Prostate gland (tissue), 2 donors: ENCODE results near the gene SFTA2. TPM values are rescaled to one million over a fixed set of nuclear protein-coding genes. Genes with fewer than 3 reads are reported as not detected.
"Not testable (repeated sequence)": the region's sequence is repeated elsewhere in the genome, so short reads cannot be mapped to it uniquely, and the experiment has no call there.

ENCODE experiments used
- DNase-seq: peaks from one replicate; pipeline ENCODE4 v3.0.0-alpha.2; 2019; ENCODE audit warnings: low spot score
- H3K27ac ChIP-seq, 2 donors: fragments of 200-600 bp; sonication (generic); 2 replicates each; pipeline ENCODE4 v1.5.1; 2017 to 2019
- H3K27me3 ChIP-seq: fragments of 200-600 bp; sonication (generic); replicated peaks from 2 replicates; pipeline ENCODE4 v1.5.1; 2019; ENCODE audit not compliant: insufficient read depth
- H3K36me3 ChIP-seq, 2 donors: fragments of 200-600 bp; sonication (generic); 1 replicate in 1 of 2; 2 replicates in 1 of 2; pipeline versions ENCODE4 v1.5.1 to v1.8.1; 2017 to 2019
- H3K4me1 ChIP-seq: fragments of 200-600 bp; sonication (generic); replicated peaks from 2 replicates; pipeline ENCODE4 v1.5.1; 2019
- H3K4me3 ChIP-seq, 2 donors: fragments of 200-600 bp; sonication (generic); 2 replicates each; pipeline ENCODE4 v1.5.1; 2017 to 2019
- H3K9me3 ChIP-seq: fragments of 200-600 bp; sonication (generic); 2 replicates; pipeline ENCODE4 v1.5.1; 2017
- CTCF ChIP-seq, 4 experiments: fragments of 200-600 bp in 2 of 4; fragments of 450-650 bp in 2 of 4; sonication (generic) in 2 of 4; IDR thresholded peaks; 1 replicate in 3 of 4; 2 replicates in 1 of 4; pipeline ENCODE4 v1.5.1; 2016 to 2019; ENCODE audit warnings: antibody characterized with exemption in 4 of 4, mild to moderate bottlenecking in 2 of 4, moderate library complexity in 2 of 4
- POLR2A ChIP-seq: fragments of 450-650 bp; IDR thresholded peaks from one replicate; pipeline ENCODE4 v1.6.1; 2016; ENCODE audit warnings: antibody characterized with exemption, mild to moderate bottlenecking
- POLR2AphosphoS5 ChIP-seq: sonication (generic); formaldehyde crosslinking; IDR thresholded peaks from one replicate; pipeline ENCODE4 v1.6.1; 2017; ENCODE audit warnings: antibody characterized with exemption
- WGBS: methylation state at CpG from one replicate; pipeline ENCODE4 v1.1.5; 2018; 5-methylcytosine and 5-hydroxymethylcytosine counted together
- intact Hi-C: fragments of 100-400 bp; cut with DNase I; formaldehyde crosslinking; loops from one replicate; pipeline ENCODE4 v1.14.2; 2022
- total RNA-seq, 2 donors: library from RNA; depleted of rRNA; stranded (reverse); fragments of >200 nt; gene quantifications; one replicate each; pipeline ENCODE4 v1.1.0, GENCODE V29; 2016

The SFTA2 gene
- total RNA-seq, 2 donors from 2014 or later: not detected

GRCh38 chr6:30914854-30915590 is 16.9 kb downstream of the SFTA2 start:
- H3K4me1 ChIP-seq: peaks cover 11% of the 10 kb centered on the region
- H3K36me3 ChIP-seq: peaks cover 0 to 11% of the 10 kb centered on the region in 2 donors
- H3K27me3 ChIP-seq: no peaks in the 10 kb centered on the region
- 41% methylated on average over 17 of the region's 17 CpGs for WGBS
- no peaks in the 10 kb centered on the region for H3K9me3 ChIP-seq
- DNase-seq: no peak
- intact Hi-C loops: loop anchor here (5.0 kb wide), 1 partner anchor 162 kb away; no protein-coding TSS in a partner anchor
- peak overlapping the region; percentile 42 to 52 for H3K4me3 ChIP-seq
- peak overlapping the region; percentile 91 to 92 for H3K27ac ChIP-seq
- TF ChIP-seq CTCF (IDR thresholded peaks at IDR 0.05): no peak
- no peak for TF ChIP-seq POLR2AphosphoS5
- no peak for TF ChIP-seq POLR2A

DNA sequence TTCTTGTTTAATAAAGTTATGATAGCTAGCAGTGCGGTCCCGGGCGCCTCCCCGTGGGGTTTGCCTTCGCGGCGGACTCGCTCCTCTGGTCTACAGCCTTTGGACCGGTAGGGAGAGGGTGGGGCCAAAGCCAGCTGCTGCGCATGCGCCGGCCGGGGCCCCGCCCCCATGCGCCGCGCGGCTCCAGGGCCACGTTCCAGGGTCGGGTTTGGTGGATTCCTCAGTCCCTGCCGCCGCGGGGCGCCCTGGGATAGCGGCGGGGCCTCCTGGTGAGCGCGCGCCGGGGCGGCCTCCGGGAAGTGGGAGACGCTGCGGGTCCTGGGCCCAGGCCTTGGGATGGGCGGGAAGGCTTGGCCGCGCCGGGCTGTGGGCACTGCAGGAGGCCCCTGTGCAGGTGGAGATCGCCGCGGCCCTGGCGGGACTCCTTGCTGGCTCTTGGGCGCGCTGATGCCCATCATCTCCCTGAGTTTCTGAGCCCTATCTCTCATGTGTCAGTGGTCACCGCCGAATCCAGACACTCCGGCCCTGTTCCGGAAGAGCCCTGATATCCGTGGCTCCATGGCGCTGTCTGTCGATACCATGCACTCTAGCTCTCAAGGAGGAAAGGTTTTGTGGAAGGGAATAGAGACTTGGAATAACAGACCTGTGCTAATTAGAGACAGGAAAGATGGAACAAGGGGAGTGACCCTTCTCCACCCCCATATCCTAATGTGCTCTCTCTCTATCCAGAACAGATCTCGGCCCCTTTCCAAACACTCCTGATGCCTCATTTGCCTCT is 17.7 kb downstream of the SFTA2 start, which contains the start of gene VARS2:
Gene VARS2, plus strand, starts transcription at position 163 of the 778 bp plus-strand sequence. Its CDS starts 599 bp downstream, at position 762.
- Histone ChIP-seq H3K27ac (peak within 1 kb of the TSS; percentile 91 to 92), H3K4me1 (peaks cover 11% of the 10 kb centered on the region), H3K27me3 (no peaks in the 10 kb centered on the region), H3K9me3 (no peaks in the 10 kb centered on the region), H3K4me3 (peak within 1 kb of the TSS; percentile 42 to 52), H3K36me3 (peaks cover 0 to 11% of the 10 kb centered on the region in 2 donors)
- peak; percentile 36 to 82 (median 62) for TF ChIP-seq CTCF (IDR thresholded peaks at IDR 0.05)
- peak; percentile 93 for TF ChIP-seq POLR2AphosphoS5
- TF ChIP-seq POLR2A: peak; percentile 85
- WGBS: under 1% methylated on average over 48 of the region's 52 CpGs
- intact Hi-C loops: no loop called here
- DNase-seq: peak; percentile 95

DNA sequence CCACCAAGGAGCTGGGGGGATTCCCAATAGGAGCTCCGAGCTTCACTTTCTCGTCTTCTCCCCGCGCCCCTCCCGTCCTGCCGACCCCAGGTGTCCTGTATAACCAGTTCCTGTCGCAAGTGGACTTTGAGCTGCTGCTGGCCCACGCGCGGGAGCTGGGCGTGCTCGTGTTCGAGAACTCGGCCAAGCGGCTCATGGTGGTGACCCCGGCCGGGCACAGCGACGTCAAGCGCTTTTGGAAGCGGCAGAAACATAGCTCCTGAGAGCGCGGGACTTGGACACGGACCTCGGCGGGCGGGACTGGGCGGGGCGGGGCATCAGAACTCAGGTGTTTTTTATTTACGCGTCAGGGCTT is 18.3 kb downstream of the SFTA2 start:
- H3K4me1 ChIP-seq: peaks cover 17% of the 10 kb centered on the region
- peaks cover 0 to 11% of the 10 kb centered on the region in 2 donors for H3K36me3 ChIP-seq
- H3K27ac ChIP-seq: peak overlapping the region; percentile 91 to 92
- H3K27me3 ChIP-seq: no peaks in the 10 kb centered on the region
- peak overlapping the region; percentile 42 to 52 for H3K4me3 ChIP-seq
- no peaks in the 10 kb centered on the region for H3K9me3 ChIP-seq
- intact Hi-C loops: no loop called here
- 5% methylated on average over 31 of the region's 31 CpGs for WGBS
- TF ChIP-seq POLR2A: no peak
- TF ChIP-seq CTCF (IDR thresholded peaks at IDR 0.05): no peak
- TF ChIP-seq POLR2AphosphoS5: no peak
- no peak for DNase-seq

DNA sequence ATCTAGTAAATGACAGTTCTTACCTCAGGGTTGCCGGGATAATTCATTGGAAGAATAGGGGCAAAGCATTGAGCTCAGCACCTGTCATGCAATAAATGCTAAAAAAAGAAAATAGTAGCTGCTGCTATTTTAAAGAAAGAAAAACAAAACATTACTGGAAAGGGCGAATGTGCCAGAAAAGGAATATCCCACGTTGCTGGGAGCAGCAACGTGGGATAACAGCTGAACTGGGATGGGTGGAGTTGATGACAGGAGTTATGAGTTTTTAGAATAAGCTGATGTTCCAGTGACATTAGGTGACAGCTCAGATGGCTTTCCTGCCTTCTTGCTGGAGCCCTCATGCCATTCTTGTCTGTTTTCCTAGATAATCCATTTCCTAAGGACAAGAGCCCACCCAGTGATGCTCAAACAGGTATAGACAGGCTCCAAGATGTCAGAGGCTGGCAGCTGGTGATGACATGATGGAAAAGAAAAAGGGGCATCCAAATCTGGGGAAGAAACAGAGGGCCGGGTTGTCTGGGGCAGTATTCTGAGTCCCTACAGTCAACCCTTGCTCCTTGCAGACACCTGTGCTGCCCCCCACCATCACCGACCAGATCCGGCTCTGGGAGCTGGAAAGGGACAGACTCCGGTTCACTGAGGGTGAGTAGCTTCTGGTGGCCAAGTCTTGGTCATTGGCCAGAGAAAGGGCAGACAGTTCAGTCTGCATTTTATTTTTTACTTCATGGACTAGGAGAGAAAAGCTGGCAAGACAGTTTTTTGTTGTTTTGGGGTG is 19.0 kb downstream of the SFTA2 start:
- Histone ChIP-seq H3K27ac (peak overlapping the region; percentile 91 to 92), H3K4me1 (peaks cover 18% of the 10 kb centered on the region), H3K36me3 (peaks cover 0 to 11% of the 10 kb centered on the region in 2 donors), H3K9me3 (no peaks in the 10 kb centered on the region), H3K4me3 (no peak overlapping the region), H3K27me3 (no peaks in the 10 kb centered on the region)
- intact Hi-C loops: no loop called here
- TF ChIP-seq POLR2A (no peak), POLR2AphosphoS5 (no peak), CTCF (IDR thresholded peaks at IDR 0.05) (no peak)
- 72% methylated on average over 8 of the region's 8 CpGs for WGBS
- no peak for DNase-seq

GRCh38 chr6:30910473-30910872 is 21.5 kb downstream of the SFTA2 start:
- H3K27ac ChIP-seq, H3K9me3 ChIP-seq, H3K4me3 ChIP-seq, intact Hi-C loops, DNase-seq, H3K36me3 ChIP-seq, H3K27me3 ChIP-seq: not testable (repeated sequence)
- peaks cover 16% of the 10 kb centered on the region for H3K4me1 ChIP-seq
- WGBS: 84% methylated on average over 12 of the region's 12 CpGs
